H1 (cell line): ENCODE data around the gene SCO1.

Source experiments
- CEBPB ChIP-seq: IDR thresholded peaks from 2 replicates; pipeline ENCODE4 v1.6.1; 2012; ENCODE audit warnings: low read depth, low read length
- CREB1 ChIP-seq: IDR thresholded peaks from 2 replicates; pipeline ENCODE4 v1.6.1; 2012; ENCODE audit warnings: inconsistent platforms
- CTCF ChIP-seq, 3 experiments: IDR thresholded peaks; 1 replicate in 2 of 3; 2 replicates in 1 of 3; pipeline versions ENCODE4 v1.5.1 to v1.6.1; 2011; ENCODE audit warnings: low read length in 3 of 3, mild to moderate bottlenecking in 3 of 3, inconsistent platforms in 2 of 3, low read depth in 1 of 3, moderate library complexity in 1 of 3; ENCODE audit not compliant: insufficient read depth in 1 of 3; ENCODE audit errors: control extremely low read depth in 1 of 3
- JUN ChIP-seq: IDR thresholded peaks from 2 replicates; pipeline ENCODE4 v1.6.1; 2011; ENCODE audit warnings: low read depth, mild to moderate bottlenecking, improper control_type of control experiment, low read length
- JUND ChIP-seq: IDR thresholded peaks from 2 replicates; pipeline ENCODE4 v1.6.1; 2011; ENCODE audit warnings: mild to moderate bottlenecking, improper control_type of control experiment, low read length
- POLR2AphosphoS5 ChIP-seq: IDR thresholded peaks from 2 replicates; pipeline ENCODE4 v1.6.1; 2011; ENCODE audit warnings: low read depth, low read length
- RBBP5 ChIP-seq: IDR thresholded peaks from 2 replicates; pipeline ENCODE4 v1.7.1; 2012; ENCODE audit warnings: low read depth, mild to moderate bottlenecking, inconsistent platforms, low read length, moderate library complexity, borderline replicate concordance
- RFX5 ChIP-seq: IDR thresholded peaks from 2 replicates; pipeline ENCODE4 v1.6.1; 2011; ENCODE audit warnings: low read depth, low read length, improper control_type of control experiment, borderline replicate concordance

GRCh38 chr17:10699856-10700255, 2.5 kb upstream of the SCO1 start:
- TF ChIP-seq POLR2AphosphoS5 (no peak), RFX5 (no peak), CREB1 (no peak), RBBP5 (no peak), JUND (no peak), CEBPB (no peak), CTCF (IDR thresholded peaks at IDR 0.05; ENCODE audit: control extremely low read depth in 1 of 3, insufficient read depth in 1 of 3, low read depth in 1 of 3, low read length in 3 of 3) (no peak), JUN (no peak)
